B cell (primary cell): ENCODE measurements around the gene HOXD12. TPM values are rescaled to one million over a fixed set of nuclear protein-coding genes. Genes with fewer than 3 reads are reported as not detected.

ENCODE experiments used
- ATAC-seq: fragments of 200-7000 bp; cut with Tn5 transposase; one replicate; pipeline ENCODE4 v1.10.0; 2021; ENCODE audit warnings: low read depth, mild to moderate bottlenecking, moderate number of reproducible peaks, moderate library complexity
- CTCF ChIA-PET: fragments of 350-600 bp; sonication (Branson Sonifier 250); formaldehyde crosslinking; loops from one replicate; lab custom pipeline; 2021; ENCODE audit warnings: antibody characterized with exemption, inconsistent platforms; lab: Charles Lee
- POLR2A ChIA-PET: fragments of 350-600 bp; sonication (Branson Sonifier 250); formaldehyde crosslinking; loops from one replicate; lab custom pipeline; 2021; ENCODE audit warnings: antibody characterized with exemption; lab: Charles Lee
- DNase-seq: peaks from one replicate; pipeline ENCODE4 v3.0.0; 2013
- H2AFZ ChIP-seq: 2 replicates; pipeline ENCODE4 v1.6.1; 2012; ENCODE audit warnings: mild to moderate bottlenecking, low read depth, low read length; ENCODE audit not compliant: insufficient read depth, poor library complexity, severe bottlenecking
- H3K27ac ChIP-seq, 2 donors: 1 replicate in 1 of 2; 2 replicates in 1 of 2; pipeline ENCODE4 v1.5.1; 2012 to 2013; ENCODE audit warnings: low read length in 2 of 2, mild to moderate bottlenecking in 2 of 2, moderate library complexity in 1 of 2
- H3K27me3 ChIP-seq, 4 experiments: fragments of 200-600 bp in 1 of 4; sonication (generic) in 1 of 4; replicated peaks in 1 of 4; 1 replicate in 2 of 4; 2 replicates in 2 of 4; pipeline versions ENCODE4 v1.6.1 to v1.7.0; 2013 to 2016; ENCODE audit warnings: low read length in 3 of 4, mild to moderate bottlenecking in 2 of 4, mixed read lengths in 1 of 4, moderate library complexity in 1 of 4; ENCODE audit not compliant: insufficient read depth in 4 of 4, control insufficient read depth in 3 of 4; ENCODE audit errors: control extremely low read depth in 1 of 4
- H3K36me3 ChIP-seq, 2 experiments: replicated peaks in 1 of 2; 1 replicate in 1 of 2; 2 replicates in 1 of 2; pipeline versions ENCODE4 v1.6.1 to v1.7.1; 2013; ENCODE audit warnings: low read length in 1 of 2; ENCODE audit not compliant: insufficient read depth in 2 of 2, control insufficient read depth in 1 of 2; ENCODE audit errors: control extremely low read depth in 1 of 2, extremely low read depth in 1 of 2
- H3K4me1 ChIP-seq, 2 donors: fragments of 200-600 bp in 1 of 2; sonication (generic) in 1 of 2; 1 replicate in 1 of 2; 2 replicates in 1 of 2; pipeline versions ENCODE4 v1.5.1 to v1.6.1; 2013 to 2017; ENCODE audit warnings: low read length in 2 of 2; ENCODE audit not compliant: control insufficient read depth in 2 of 2, insufficient read depth in 2 of 2
- H3K4me2 ChIP-seq: replicated peaks from 2 replicates; pipeline ENCODE3; 2012; ENCODE audit warnings: mild to moderate bottlenecking, low read depth, low read length; ENCODE audit not compliant: poor library complexity, severe bottlenecking
- H3K4me3 ChIP-seq, 5 experiments: fragments of 200-600 bp in 1 of 5; sonication (generic) in 1 of 5; 1 replicate in 3 of 5; 2 replicates in 2 of 5; pipeline versions ENCODE4 v1.5.1 to v1.7.0; 2011 to 2016; ENCODE audit warnings: low read length in 4 of 5, mild to moderate bottlenecking in 4 of 5, low read depth in 2 of 5, control low read depth in 1 of 5, moderate library complexity in 1 of 5; ENCODE audit not compliant: insufficient read depth in 1 of 5; ENCODE audit errors: control extremely low read depth in 1 of 5, extremely low read depth in 1 of 5
- H3K79me2 ChIP-seq: fragments of 200-600 bp; sonication (generic); one replicate; pipeline ENCODE4 v1.6.0; 2016; ENCODE audit warnings: low read length; ENCODE audit not compliant: control insufficient read depth, insufficient read depth
- H3K9ac ChIP-seq: fragments of 200-600 bp; sonication (generic); 2 replicates; pipeline ENCODE4 v1.6.1; 2017; ENCODE audit warnings: mild to moderate bottlenecking, low read length, moderate library complexity
- H3K9me3 ChIP-seq, 3 donors: one replicate each; pipeline versions ENCODE4 v1.6.1 to v1.7.1; 2013; ENCODE audit warnings: low read length in 2 of 3; ENCODE audit not compliant: control insufficient read depth in 2 of 3, insufficient read depth in 1 of 3; ENCODE audit errors: control extremely low read depth in 1 of 3
- H4K20me1 ChIP-seq: 2 replicates; pipeline ENCODE4 v1.6.0; 2012; ENCODE audit warnings: mild to moderate bottlenecking, low read length; ENCODE audit not compliant: insufficient read depth, control insufficient read depth, poor library complexity, severe bottlenecking
- H3K27ac Mint-ChIP-seq: one replicate; pipeline ENCODE4 v1.8.0; 2021; ENCODE audit warnings: mixed read lengths
- H3K27me3 Mint-ChIP-seq: one replicate; pipeline ENCODE4 v1.8.0; 2021; ENCODE audit warnings: mixed read lengths
- H3K4me1 Mint-ChIP-seq: one replicate; pipeline ENCODE4 v1.8.0; 2021; ENCODE audit warnings: mixed read lengths
- H3K4me3 Mint-ChIP-seq: one replicate; pipeline ENCODE4 v1.8.0; 2021; ENCODE audit warnings: mixed read lengths
- H3K9me3 Mint-ChIP-seq: one replicate; pipeline ENCODE4 v1.8.0; 2022; ENCODE audit warnings: mixed read lengths; ENCODE audit not compliant: insufficient read depth
- CTCF ChIP-seq: fragments of 200-600 bp; IDR thresholded peaks from one replicate; pipeline ENCODE4 v1.8.0; 2022; ENCODE audit warnings: antibody characterized with exemption, mild to moderate bottlenecking
- EZH2 ChIP-seq: IDR thresholded peaks from 2 replicates; pipeline ENCODE4 v1.6.1; 2012; ENCODE audit warnings: borderline replicate concordance, low read depth, mild to moderate bottlenecking, moderate library complexity, low read length; ENCODE audit not compliant: insufficient read depth, poor library complexity, severe bottlenecking
- WGBS: methylation state at CpG from one replicate; pipeline ENCODE4 v1.1.5; 2013; ENCODE audit warnings: missing lambda C conversion rate; ENCODE audit not compliant: insufficient coverage; 5-methylcytosine and 5-hydroxymethylcytosine counted together
- intact Hi-C: fragments of 100-400 bp; cut with micrococcal nuclease; formaldehyde crosslinking; loops from one replicate; pipeline ENCODE4 v1.10.0; 2022
- polyA plus RNA-seq: library from polyadenylated mRNA; depleted of rRNA; stranded (reverse); fragments of >200 nt; gene quantifications from 2 replicates; pipeline ENCODE4 v1.2.3, GENCODE V29; 2012
- total RNA-seq, 2 donors: library from RNA; stranded (reverse); fragments of 120-200 nt in 1 of 2; gene quantifications; 1 replicate in 1 of 2; 2 replicates in 1 of 2; pipeline versions ENCODE4 v1.2.3 to v1.2.4, GENCODE V29; 2013 to 2022

Gene HOXD12
- total and polyA plus RNA-seq, 2 donors (not counting 1 experiment from before 2014, with no cell fraction given) = not detected

GRCh38 chr2:176093898-176094249, 5.7 kb upstream of the HOXD12 start:
- H3K4me1 Mint-ChIP-seq = peaks cover 29% of the 10 kb centered on the region
- ATAC-seq = no peak
- TF ChIP-seq EZH2 (no peak), CTCF (no peak)
- peak overlapping the region; percentile 50 for H3K4me3 Mint-ChIP-seq
- no peaks in the 10 kb centered on the region for H3K36me3 ChIP-seq
- no peaks in the 10 kb centered on the region for H4K20me1 ChIP-seq
- no peak for DNase-seq
- intact Hi-C loops = loop anchor here (10.0 kb wide), 1 partner anchor 1759 kb away; the partner anchor contains the start of gene SP9
- no peak overlapping the region for H3K27ac ChIP-seq
- no peak overlapping the region for H2AFZ ChIP-seq
- peak overlapping the region; percentile 59 for H3K27ac Mint-ChIP-seq
- peaks cover 1 to 40% (median 6%) of the 10 kb centered on the region in 3 donors for H3K9me3 ChIP-seq
- H3K9ac ChIP-seq = no peak overlapping the region
- peaks cover 0 to 89% (median 81%) of the 10 kb centered on the region in 4 experiments for H3K27me3 ChIP-seq
- H3K4me1 ChIP-seq = peaks cover 24 to 36% of the 10 kb centered on the region in 2 donors
- H3K9me3 Mint-ChIP-seq = peaks cover 3% of the 10 kb centered on the region
- CTCF ChIA-PET = interaction anchor here (1.0 to 1.9 kb wide), 3 partner anchors 33 to 404 kb away, joined by 3 to 5 read pairs (median 5); no protein-coding TSS in a partner anchor
- H3K27me3 Mint-ChIP-seq = peaks cover 80% of the 10 kb centered on the region
- no peak overlapping the region for H3K4me2 ChIP-seq
- no peaks in the 10 kb centered on the region for H3K79me2 ChIP-seq
- H3K4me3 ChIP-seq = no peak overlapping the region
- WGBS = 19% methylated on average over 2 of the region's 8 CpGs
- POLR2A ChIA-PET = no interaction called here

GRCh38 chr2:176094349-176094748, 5.2 kb upstream of the HOXD12 start:
- Histone ChIP-seq H3K79me2 (no peaks in the 10 kb centered on the region), H3K9ac (no peak overlapping the region), H3K27ac (no peak overlapping the region), H2AFZ (no peak overlapping the region), H3K36me3 (no peaks in the 10 kb centered on the region), H3K4me3 (no peak overlapping the region), H4K20me1 (no peaks in the 10 kb centered on the region), H3K27me3 (peaks cover 0 to 89% (median 81%) of the 10 kb centered on the region in 4 experiments), H3K4me1 (peaks cover 24 to 36% of the 10 kb centered on the region in 2 donors), H3K4me2 (no peak overlapping the region), H3K9me3 (peaks cover 0 to 44% (median 6%) of the 10 kb centered on the region in 3 donors)
- WGBS = 3% methylated on average over 8 of the region's 12 CpGs
- ChIA-PET CTCF (interaction anchor here (1.0 to 1.9 kb wide), 3 partner anchors 33 to 404 kb away, joined by 3 to 5 read pairs (median 5); no protein-coding TSS in a partner anchor), POLR2A (no interaction called here)
- peak; percentile 31 for DNase-seq
- no peak for TF ChIP-seq CTCF
- TF ChIP-seq EZH2 = no peak
- no peak for ATAC-seq
- H3K27me3 Mint-ChIP-seq = peaks cover 80% of the 10 kb centered on the region
- intact Hi-C loops = loop anchor here (10.0 kb wide), 1 partner anchor 1760 kb away; the partner anchor contains the start of gene SP9
- no peak overlapping the region for H3K4me3 Mint-ChIP-seq
- peaks cover 29% of the 10 kb centered on the region for H3K4me1 Mint-ChIP-seq
- peaks cover 3% of the 10 kb centered on the region for H3K9me3 Mint-ChIP-seq
- H3K27ac Mint-ChIP-seq = no peak overlapping the region
